HEK293 (cell line): ENCODE measurements around the gene CUL7.

ENCODE experiments used
- CTCF ChIA-PET: fragments of 350-600 bp; formaldehyde crosslinking; extraction: SDS; loops from one replicate; lab custom pipeline; 2021; ENCODE audit warnings: antibody characterized with exemption; lab: Yijun Ruan, JAX
- POLR2A ChIA-PET: fragments of 300-600 bp; formaldehyde crosslinking; extraction: SDS; loops from one replicate; lab custom pipeline; 2020; ENCODE audit warnings: antibody characterized with exemption, inconsistent platforms; lab: Yijun Ruan, JAX
- H3K27ac ChIP-seq: fragments of 200-500 bp; sonication (Bioruptor generic); 2 replicates; pipeline ENCODE4 v1.5.1; 2014; ENCODE audit warnings: low read depth, low read length, control low read depth, inconsistent platforms; ENCODE audit errors: extremely low read depth
- H3K36me3 ChIP-seq, 2 experiments: fragments of 200-500 bp in 1 of 2; sonication (Bioruptor generic) in 1 of 2; 1 replicate in 1 of 2; 2 replicates in 1 of 2; pipeline ENCODE4 v1.5.1; 2014 to 2017; ENCODE audit warnings: inconsistent platforms in 2 of 2, low read length in 2 of 2; ENCODE audit not compliant: control insufficient read depth in 2 of 2, insufficient read depth in 1 of 2
- H3K4me1 ChIP-seq: fragments of 200-500 bp; sonication (Bioruptor generic); 2 replicates; pipeline ENCODE4 v1.5.1; 2014; ENCODE audit warnings: mild to moderate bottlenecking, low read length, inconsistent platforms; ENCODE audit not compliant: control insufficient read depth, insufficient read depth
- H3K4me3 ChIP-seq: 2 replicates; pipeline ENCODE4 v1.5.1; 2011; ENCODE audit warnings: low read depth, mild to moderate bottlenecking, control low read depth, low read length, moderate library complexity
- H3K9me3 ChIP-seq: fragments of 200-500 bp; sonication (Bioruptor generic); 2 replicates; pipeline ENCODE4 v1.5.1; 2014; ENCODE audit warnings: low read depth, low read length, inconsistent platforms; ENCODE audit not compliant: control insufficient read depth, insufficient read depth
- HOXD13 ChIP-seq: sonication (generic); formaldehyde crosslinking; IDR thresholded peaks from 2 replicates; pipeline ENCODE4 v1.8.0; 2022; ENCODE audit warnings: missing genetic modification reagents, borderline replicate concordance
- OSR2 ChIP-seq: fragments of 450-650 bp; formaldehyde crosslinking; IDR thresholded peaks from 2 replicates; pipeline ENCODE4 v1.5.1; 2016; ENCODE audit warnings: missing biosample characterization, missing genetic modification characterization
- PRDM6 ChIP-seq: fragments of 450-650 bp; formaldehyde crosslinking; IDR thresholded peaks from 2 replicates; pipeline ENCODE4 v1.5.1; 2017; ENCODE audit warnings: missing biosample characterization, missing genetic modification characterization
- SCRT2 ChIP-seq: fragments of 450-650 bp; formaldehyde crosslinking; IDR thresholded peaks from 2 replicates; pipeline ENCODE4 v1.5.1; 2016; ENCODE audit warnings: missing biosample characterization, missing genetic modification characterization
- SP7 ChIP-seq: fragments of 450-650 bp; formaldehyde crosslinking; IDR thresholded peaks from 2 replicates; pipeline ENCODE4 v1.5.1; 2016; ENCODE audit warnings: missing biosample characterization, missing genetic modification characterization
- TSHZ1 ChIP-seq: fragments of 450-650 bp; formaldehyde crosslinking; IDR thresholded peaks from 2 replicates; pipeline ENCODE4 v1.5.1; 2016; ENCODE audit warnings: missing biosample characterization, missing genetic modification characterization, borderline replicate concordance
- ZBTB21 ChIP-seq: fragments of 450-650 bp; formaldehyde crosslinking; IDR thresholded peaks from 2 replicates; pipeline ENCODE4 v1.5.1; 2017; ENCODE audit warnings: missing biosample characterization, missing genetic modification characterization
- ZNF248 ChIP-seq: fragments of 450-650 bp; formaldehyde crosslinking; IDR thresholded peaks from 2 replicates; pipeline ENCODE4 v1.5.1; 2017; ENCODE audit warnings: missing biosample characterization, missing genetic modification characterization
- ZNF302 ChIP-seq: fragments of 450-650 bp; formaldehyde crosslinking; IDR thresholded peaks from 2 replicates; pipeline ENCODE4 v1.5.1; 2016; ENCODE audit warnings: missing biosample characterization, missing genetic modification characterization, low read depth
- ZNF341 ChIP-seq: fragments of 450-650 bp; formaldehyde crosslinking; IDR thresholded peaks from 2 replicates; pipeline ENCODE4; 2016; ENCODE audit warnings: low read depth, missing biosample characterization, missing genetic modification characterization
- ZNF362 ChIP-seq: fragments of 450-650 bp; formaldehyde crosslinking; IDR thresholded peaks from 2 replicates; pipeline ENCODE4 v1.5.1; 2016; ENCODE audit warnings: missing biosample characterization, missing genetic modification characterization
- ZNF433 ChIP-seq: fragments of 450-650 bp; formaldehyde crosslinking; IDR thresholded peaks from 2 replicates; pipeline ENCODE4 v1.5.1; 2016; ENCODE audit warnings: missing biosample characterization, missing genetic modification characterization, low read depth
- ZNF521 ChIP-seq: fragments of 450-650 bp; formaldehyde crosslinking; IDR thresholded peaks from 2 replicates; pipeline ENCODE4 v1.5.1; 2017; ENCODE audit warnings: missing biosample characterization, mild to moderate bottlenecking, missing genetic modification characterization
- ZNF629 ChIP-seq: fragments of 450-650 bp; formaldehyde crosslinking; IDR thresholded peaks from 2 replicates; pipeline ENCODE4 v1.5.1; 2017; ENCODE audit warnings: missing biosample characterization, missing genetic modification characterization
- ZNF704 ChIP-seq: fragments of 450-650 bp; formaldehyde crosslinking; IDR thresholded peaks from 2 replicates; pipeline ENCODE4 v1.5.1; 2016; ENCODE audit warnings: missing biosample characterization, missing genetic modification characterization
- TF ChIP-seq, protein P1 (sequence below): fragments of 450-650 bp; formaldehyde crosslinking; IDR thresholded peaks from 2 replicates; pipeline ENCODE4 v1.5.1; 2016; ENCODE audit warnings: missing biosample characterization, missing genetic modification characterization, borderline replicate concordance
- TF ChIP-seq, protein P2 (sequence below): fragments of 450-650 bp; formaldehyde crosslinking; IDR thresholded peaks from 2 replicates; pipeline ENCODE4 v1.5.1; 2016; ENCODE audit warnings: missing biosample characterization, missing genetic modification characterization
- TF ChIP-seq, protein P3 (sequence below): fragments of 450-650 bp; formaldehyde crosslinking; IDR thresholded peaks from 2 replicates; pipeline ENCODE4 v1.5.1; 2016; ENCODE audit warnings: missing biosample characterization, missing genetic modification characterization
- TF ChIP-seq, protein P4 (sequence below): fragments of 450-650 bp; formaldehyde crosslinking; IDR thresholded peaks from 2 replicates; pipeline ENCODE4 v1.5.1; 2016; ENCODE audit warnings: missing biosample characterization, missing genetic modification characterization

Gene CUL7

DNA sequence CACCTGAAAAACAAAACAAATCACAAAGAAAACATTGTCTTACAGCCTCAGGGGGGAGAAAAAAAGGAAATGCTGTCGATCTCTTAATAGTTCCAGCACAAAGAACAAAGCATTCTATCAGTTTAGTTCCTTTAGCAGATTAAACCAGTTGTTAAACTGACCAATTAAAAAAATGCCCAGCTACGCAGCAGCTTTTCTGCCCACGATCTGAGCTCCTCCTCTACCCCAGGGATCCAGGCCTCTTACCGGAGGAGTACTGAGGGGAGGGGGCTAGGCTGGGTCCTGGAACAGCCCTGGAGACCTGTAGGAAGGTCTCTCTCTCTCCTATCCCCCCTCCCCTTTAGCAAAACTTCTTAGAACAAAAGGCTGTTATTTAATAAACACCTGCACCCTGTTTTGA, 35.8 kb upstream of the CUL7 start:
- H3K4me1 ChIP-seq: peaks cover 41% of the 10 kb centered on the region
- CTCF ChIA-PET: interaction anchor here (0.5 to 1.3 kb wide), 4 partner anchors 36 to 109 kb away, joined by 3 to 6 read pairs (median 4); partner anchors contain the start of gene CUL7
- TF ChIP-seq SCRT2: no peak
- no peak for TF ChIP-seq ZNF521 (tag by site-specific recombination)
- no peak for TF ChIP-seq ZNF248 (tag by site-specific recombination)
- TF ChIP-seq ZNF433 (tag by site-specific recombination): no peak
- no peak for TF ChIP-seq OSR2
- TF ChIP-seq ZNF341: peak; percentile 99
- TF ChIP-seq SP7 (tag by site-specific recombination): no peak
- POLR2A ChIA-PET: interaction anchor here (1.1 to 1.9 kb wide), 3 partner anchors 9 to 75 kb away, joined by 3 to 7 read pairs (median 3); partner anchors contain the start of genes KLHDC3, MEA1 and PTK7
- no peak overlapping the region for H3K4me3 ChIP-seq
- peak overlapping the region; percentile 75 for H3K27ac ChIP-seq
- no peaks in the 10 kb centered on the region for H3K9me3 ChIP-seq
- H3K36me3 ChIP-seq: no peaks in the 10 kb centered on the region

GRCh38 chr6:43088654-43089056, 35.0 kb upstream of the CUL7 start:
- ChIA-PET POLR2A (interaction anchor here (1.9 kb wide), 1 partner anchor 13 kb away, joined by 7 read pairs; the partner anchor contains the start of gene PTK7), CTCF (interaction anchor here (0.8 kb wide), 1 partner anchor 35 kb away, joined by 3 read pairs; the partner anchor contains the start of gene CUL7)
- 0 out of 2 replicates have a peak, but pooled peaks have one; percentile 16 for TF ChIP-seq ZNF302 (tag by site-specific recombination)
- TF ChIP-seq, protein P1, sequence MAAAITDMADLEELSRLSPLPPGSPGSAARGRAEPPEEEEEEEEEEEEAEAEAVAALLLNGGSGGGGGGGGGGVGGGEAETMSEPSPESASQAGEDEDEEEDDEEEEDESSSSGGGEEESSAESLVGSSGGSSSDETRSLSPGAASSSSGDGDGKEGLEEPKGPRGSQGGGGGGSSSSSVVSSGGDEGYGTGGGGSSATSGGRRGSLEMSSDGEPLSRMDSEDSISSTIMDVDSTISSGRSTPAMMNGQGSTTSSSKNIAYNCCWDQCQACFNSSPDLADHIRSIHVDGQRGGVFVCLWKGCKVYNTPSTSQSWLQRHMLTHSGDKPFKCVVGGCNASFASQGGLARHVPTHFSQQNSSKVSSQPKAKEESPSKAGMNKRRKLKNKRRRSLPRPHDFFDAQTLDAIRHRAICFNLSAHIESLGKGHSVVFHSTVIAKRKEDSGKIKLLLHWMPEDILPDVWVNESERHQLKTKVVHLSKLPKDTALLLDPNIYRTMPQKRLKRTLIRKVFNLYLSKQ (tag by site-specific recombination): no peak; the same call in 1 of the 2 replicates
- peak; percentile 75 for TF ChIP-seq ZBTB21 (tag by site-specific recombination)
- TF ChIP-seq ZNF629: peak; percentile 74
- peak; percentile 63; the same call in 1 of the 2 replicates for TF ChIP-seq TSHZ1 (tag by site-specific recombination)
- no peak for TF ChIP-seq HOXD13 (CRISPR knock-in tag)
- TF ChIP-seq, protein P2, sequence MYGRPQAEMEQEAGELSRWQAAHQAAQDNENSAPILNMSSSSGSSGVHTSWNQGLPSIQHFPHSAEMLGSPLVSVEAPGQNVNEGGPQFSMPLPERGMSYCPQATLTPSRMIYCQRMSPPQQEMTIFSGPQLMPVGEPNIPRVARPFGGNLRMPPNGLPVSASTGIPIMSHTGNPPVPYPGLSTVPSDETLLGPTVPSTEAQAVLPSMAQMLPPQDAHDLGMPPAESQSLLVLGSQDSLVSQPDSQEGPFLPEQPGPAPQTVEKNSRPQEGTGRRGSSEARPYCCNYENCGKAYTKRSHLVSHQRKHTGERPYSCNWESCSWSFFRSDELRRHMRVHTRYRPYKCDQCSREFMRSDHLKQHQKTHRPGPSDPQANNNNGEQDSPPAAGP (tag by site-specific recombination): no peak
- no peak for TF ChIP-seq ZNF704 (tag by site-specific recombination)
- TF ChIP-seq PRDM6 (tag by site-specific recombination): no peak
- TF ChIP-seq, protein P3, sequence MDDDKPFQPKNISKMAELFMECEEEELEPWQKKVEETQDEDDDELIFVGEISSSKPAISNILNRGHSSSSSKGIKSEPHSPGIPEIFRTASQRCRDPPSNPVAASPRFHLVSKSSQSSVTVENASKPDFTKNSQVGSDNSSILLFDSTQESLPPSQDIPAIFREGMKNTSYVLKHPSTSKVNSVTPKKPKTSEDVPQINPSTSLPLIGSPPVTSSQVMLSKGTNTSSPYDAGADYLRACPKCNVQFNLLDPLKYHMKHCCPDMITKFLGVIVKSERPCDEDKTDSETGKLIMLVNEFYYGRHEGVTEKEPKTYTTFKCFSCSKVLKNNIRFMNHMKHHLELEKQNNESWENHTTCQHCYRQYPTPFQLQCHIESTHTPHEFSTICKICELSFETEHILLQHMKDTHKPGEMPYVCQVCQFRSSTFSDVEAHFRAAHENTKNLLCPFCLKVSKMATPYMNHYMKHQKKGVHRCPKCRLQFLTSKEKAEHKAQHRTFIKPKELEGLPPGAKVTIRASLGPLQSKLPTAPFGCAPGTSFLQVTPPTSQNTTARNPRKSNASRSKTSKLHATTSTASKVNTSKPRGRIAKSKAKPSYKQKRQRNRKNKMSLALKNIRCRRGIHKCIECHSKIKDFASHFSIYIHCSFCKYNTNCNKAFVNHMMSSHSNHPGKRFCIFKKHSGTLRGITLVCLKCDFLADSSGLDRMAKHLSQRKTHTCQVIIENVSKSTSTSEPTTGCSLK (tag by site-specific recombination): no peak
- peak; percentile 60 for TF ChIP-seq ZNF341
- TF ChIP-seq ZNF362 (tag by site-specific recombination): peak; percentile 13; the same call in 1 of the 2 replicates
- TF ChIP-seq, protein P4, sequence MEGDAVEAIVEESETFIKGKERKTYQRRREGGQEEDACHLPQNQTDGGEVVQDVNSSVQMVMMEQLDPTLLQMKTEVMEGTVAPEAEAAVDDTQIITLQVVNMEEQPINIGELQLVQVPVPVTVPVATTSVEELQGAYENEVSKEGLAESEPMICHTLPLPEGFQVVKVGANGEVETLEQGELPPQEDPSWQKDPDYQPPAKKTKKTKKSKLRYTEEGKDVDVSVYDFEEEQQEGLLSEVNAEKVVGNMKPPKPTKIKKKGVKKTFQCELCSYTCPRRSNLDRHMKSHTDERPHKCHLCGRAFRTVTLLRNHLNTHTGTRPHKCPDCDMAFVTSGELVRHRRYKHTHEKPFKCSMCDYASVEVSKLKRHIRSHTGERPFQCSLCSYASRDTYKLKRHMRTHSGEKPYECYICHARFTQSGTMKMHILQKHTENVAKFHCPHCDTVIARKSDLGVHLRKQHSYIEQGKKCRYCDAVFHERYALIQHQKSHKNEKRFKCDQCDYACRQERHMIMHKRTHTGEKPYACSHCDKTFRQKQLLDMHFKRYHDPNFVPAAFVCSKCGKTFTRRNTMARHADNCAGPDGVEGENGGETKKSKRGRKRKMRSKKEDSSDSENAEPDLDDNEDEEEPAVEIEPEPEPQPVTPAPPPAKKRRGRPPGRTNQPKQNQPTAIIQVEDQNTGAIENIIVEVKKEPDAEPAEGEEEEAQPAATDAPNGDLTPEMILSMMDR (tag by site-specific recombination): no peak

More at GRCh38 chr6:43088654-43089056, 35.0 kb upstream of the CUL7 start:
- Histone ChIP-seq H3K36me3 (no peaks in the 10 kb centered on the region), H3K27ac (no peak overlapping the region), H3K4me1 (peaks cover 41% of the 10 kb centered on the region), H3K4me3 (no peak overlapping the region), H3K9me3 (no peaks in the 10 kb centered on the region)
